CD4-positive, alpha-beta T cell treated with Interleukin-15 for 4 hours (primary cell): ENCODE data around the gene ADAMTS1.

Source experiments
- DNase-seq: peaks from one replicate; pipeline ENCODE4 v3.0.0-alpha.2; 2020; ENCODE audit warnings: low spot score

The ADAMTS1 gene

DNA sequence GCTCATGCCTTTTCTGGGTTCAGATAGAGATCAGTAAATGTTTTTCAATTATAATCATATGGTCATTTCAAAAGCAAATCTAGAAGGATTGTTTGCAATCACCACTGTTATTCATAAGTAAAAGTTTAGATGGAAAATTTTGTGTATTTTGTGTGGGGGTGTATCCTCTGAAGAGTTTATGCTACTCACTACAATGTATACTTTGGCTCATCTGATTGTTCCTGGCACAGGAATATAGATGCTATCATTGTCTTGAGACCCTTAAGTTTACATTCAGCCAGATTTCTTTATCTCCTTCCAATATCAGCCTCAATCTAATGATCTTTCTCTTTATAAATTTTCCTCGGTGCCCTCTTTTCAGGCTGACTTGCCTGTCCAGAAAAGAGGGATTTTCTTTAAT lies 33.0 kb downstream of the ADAMTS1 start:
- DNase-seq: no peak

DNA sequence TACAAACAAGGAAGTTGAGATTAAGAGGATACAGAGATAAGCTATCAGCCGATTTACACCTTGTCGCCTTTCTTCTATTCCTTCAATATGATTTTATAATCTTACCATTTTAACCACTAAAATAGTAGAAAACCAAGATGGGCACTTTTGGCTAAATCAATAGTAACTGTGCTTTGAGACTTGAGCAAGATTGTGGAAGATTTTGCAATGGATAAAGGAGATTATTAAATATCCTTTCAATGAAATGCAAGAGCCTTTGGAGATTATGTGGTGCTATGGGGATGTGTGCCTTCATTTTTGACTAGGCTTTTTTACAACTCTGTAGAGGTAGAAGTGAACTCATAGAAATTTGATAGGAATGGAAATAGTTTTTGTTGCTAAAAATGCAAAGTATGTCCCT lies 33.7 kb downstream of the ADAMTS1 start:
- no peak for DNase-seq

- no peak for DNase-seq
These were observed 34.4 kb downstream of the ADAMTS1 start for GRCh38 chr21:26810676-26811415.

DNA sequence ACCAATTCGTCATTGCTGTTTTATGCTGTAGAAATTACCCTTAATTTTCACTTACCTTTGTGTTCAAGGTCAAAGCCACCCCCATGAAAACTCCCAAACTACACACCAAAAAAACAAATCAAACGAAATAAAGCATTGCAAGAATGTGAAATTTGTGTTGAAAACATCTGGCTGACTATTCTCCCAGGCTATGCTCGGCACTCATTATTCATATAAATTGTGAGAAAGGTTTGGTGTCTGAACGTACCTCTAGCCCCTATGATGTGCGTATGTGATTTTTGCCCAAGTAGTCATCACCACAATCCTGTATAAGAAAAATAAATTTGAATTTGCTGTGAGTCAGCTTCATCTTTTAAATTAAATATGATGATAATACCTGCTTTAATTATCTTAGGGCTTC lies 34.9 kb downstream of the ADAMTS1 start:
- no peak for DNase-seq

DNA sequence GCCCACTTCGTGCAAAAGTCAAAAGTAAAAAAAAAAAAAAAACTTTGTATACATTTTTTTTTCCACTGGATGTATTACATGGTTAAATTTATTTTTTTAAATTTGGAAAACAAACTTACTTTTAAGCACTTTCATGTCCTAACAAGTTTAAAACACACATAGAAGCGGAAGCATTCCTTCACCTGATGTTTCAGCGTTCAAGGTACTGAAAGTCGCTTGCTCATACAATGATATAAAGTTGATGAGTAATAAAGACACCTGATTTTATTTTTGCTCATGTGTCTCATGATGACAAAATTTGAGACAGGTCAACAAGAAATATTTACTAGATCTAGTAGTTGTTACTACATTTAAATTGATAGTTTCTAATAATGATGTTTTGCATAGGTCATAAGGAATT lies 35.5 kb downstream of the ADAMTS1 start:
- no peak for DNase-seq

- no peak for DNase-seq
These were observed 38.4 kb downstream of the ADAMTS1 start for GRCh38 chr21:26806801-26807295.

DNA sequence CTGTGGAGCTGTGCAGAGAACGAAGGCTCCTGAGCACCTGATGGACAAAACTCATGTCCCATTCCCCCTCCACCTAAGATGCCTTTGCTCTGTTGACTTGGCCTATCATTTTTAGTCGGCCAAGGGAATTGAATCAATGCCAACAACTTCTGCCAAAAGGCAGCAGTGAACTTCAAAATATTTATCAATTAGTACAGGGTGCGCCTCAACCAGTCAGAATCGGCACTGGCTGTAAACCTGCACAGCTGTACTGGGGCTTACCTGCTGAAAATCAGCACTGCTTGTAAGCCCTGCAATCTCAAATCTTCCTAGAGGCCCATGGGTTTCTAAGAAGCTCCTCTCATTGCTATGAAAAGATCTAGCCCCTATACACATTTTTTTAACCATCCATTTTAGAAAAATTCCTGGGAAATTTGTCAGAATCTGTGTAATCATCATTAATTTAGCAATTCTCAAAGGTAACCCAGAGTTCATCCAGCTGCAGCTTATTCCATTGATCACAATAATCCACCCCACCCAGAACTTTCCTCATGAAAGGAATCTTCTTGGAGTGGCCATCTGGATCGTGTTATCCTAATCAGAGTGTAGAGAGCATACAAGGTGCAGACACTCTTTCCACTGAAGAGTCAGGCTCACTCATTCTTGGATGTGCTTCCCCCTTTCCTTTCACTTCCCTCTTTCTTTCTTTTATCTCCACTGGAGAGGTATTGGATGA lies 40.2 kb downstream of the ADAMTS1 start:
- DNase-seq: no peak

DNA sequence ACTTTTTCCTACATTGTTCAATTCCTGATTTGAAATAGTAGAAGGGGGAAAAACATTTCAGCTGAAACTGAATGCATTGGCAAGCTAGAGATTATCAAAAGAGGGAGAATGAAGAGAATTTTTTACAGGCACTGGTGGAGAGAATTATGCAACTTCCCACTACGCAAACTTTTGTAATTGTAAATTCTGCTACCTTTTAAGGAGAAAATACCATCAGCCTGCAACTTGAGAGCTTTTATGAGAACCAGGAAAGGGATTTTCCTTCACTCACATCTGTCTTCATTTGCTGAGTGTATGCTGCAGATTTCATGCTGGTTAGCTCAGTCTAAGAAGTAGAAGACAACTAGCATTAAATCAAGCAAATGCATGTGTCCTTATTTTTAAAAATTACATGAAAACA lies 43.7 kb downstream of the ADAMTS1 start:
- no peak for DNase-seq

DNA sequence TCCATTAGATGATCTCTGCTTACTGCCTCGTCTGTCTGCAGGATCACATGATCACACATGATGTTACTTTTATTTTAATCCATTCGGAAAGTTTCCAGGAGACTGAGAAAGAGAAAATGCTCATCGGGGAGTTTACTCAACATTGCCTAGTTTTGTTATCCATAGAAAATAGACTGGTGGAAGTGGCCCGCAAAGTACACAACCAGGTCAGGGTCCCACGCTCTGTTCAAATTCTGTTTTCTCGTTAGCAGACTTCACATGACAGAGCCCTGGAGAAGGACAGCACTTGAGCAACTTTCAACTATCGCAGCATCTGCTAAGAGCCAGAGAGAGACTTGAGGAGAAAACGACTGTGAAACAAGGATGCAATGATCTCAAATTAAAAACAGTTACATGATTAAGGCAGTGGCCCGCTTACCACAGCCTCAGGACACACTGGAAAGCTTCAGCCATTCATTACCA lies 44.2 kb downstream of the ADAMTS1 start:
- no peak for DNase-seq

GRCh38 chr21:26800455-26800854 lies 44.8 kb downstream of the ADAMTS1 start:
- DNase-seq: no peak

DNA sequence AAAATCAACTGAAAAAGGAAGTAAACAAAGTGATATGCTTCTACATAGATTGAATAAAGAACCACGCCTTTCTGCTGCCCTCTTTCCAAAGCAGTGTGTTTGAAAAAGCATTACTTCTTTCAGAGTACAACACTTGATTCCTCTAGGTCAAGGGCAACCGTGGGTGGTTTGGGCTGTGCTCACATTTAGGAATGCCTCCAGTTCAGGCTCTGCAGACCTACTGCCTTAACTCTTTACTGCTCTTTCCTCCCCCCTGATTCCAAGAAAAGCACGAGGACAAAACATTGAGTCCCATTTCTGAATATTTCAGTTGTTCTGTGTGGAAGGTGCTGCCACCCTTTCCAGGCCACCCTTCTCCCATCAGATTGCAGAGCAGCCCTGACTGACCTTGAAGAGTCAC lies 45.2 kb downstream of the ADAMTS1 start:
- no peak for DNase-seq

DNA sequence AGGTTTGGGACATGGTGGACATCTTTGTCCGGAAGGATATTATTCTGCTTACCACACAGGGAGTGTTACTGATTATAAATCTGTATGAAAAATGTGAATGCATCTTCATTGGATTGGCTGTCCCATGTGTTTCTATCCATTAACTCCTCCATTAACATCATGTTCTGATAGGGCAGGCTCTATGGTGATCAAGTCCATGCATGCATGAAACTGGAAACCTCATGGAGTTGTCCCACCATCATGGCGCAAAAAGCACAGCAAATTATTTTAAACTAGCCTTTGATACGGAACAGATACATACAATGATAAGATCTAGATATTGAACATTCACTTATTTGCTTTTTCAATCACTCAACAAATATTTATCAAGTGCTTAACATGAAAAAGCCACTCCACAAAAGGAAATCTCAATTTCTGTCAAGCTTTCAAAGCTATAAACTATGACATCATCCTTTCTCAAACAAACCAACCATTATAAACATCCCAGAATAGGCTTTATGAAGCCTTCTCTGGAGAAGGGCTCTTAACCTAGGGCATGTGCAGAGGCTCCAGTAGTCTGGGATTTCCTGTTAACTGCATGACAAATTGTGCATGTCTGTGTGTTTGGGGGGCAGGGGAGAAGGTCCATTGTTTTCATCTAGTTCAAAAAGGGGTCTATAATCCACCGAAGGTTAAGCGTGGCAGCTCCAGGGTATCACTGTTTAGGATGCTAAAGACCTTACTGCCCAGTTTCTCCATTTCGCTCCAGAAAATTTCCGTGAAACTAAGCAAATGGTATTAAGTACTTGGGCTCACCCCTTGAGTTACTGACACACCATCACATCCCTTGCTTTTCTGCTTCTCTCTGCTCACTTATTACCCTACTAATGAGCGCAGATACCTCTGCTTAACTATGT lies 46.1 kb downstream of the ADAMTS1 start:
- DNase-seq: no peak

GRCh38 chr21:26797878-26798456 lies 47.2 kb downstream of the ADAMTS1 start:
- no peak for DNase-seq

DNA sequence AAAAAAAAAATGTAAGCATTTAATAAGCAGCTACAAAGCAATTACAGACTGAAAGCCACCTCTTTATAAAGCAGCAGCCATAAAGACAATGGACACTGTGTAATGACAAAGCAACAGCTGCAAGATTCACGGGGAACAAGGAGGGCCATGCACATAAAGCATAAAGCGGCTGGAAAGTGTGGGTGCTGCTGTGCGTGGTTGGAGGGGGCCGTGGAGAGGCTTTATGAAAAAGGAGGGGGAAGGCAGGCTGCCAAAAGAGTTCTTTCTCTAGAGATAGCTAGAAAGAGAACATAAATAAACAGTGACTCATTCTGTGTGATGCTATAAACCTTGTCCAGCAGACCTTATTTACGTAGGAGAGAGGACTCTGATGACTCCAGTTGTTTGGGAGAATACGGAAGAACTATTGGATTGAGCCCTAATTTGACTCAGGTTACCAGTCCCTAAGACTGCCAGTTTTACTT lies 49.3 kb downstream of the ADAMTS1 start:
- DNase-seq: no peak

- no peak for DNase-seq
These were observed 49.8 kb downstream of the ADAMTS1 start for GRCh38 chr21:26795412-26795805.

GRCh38 chr21:26794597-26795411 lies 50.4 kb downstream of the ADAMTS1 start:
- DNase-seq: no peak

DNA sequence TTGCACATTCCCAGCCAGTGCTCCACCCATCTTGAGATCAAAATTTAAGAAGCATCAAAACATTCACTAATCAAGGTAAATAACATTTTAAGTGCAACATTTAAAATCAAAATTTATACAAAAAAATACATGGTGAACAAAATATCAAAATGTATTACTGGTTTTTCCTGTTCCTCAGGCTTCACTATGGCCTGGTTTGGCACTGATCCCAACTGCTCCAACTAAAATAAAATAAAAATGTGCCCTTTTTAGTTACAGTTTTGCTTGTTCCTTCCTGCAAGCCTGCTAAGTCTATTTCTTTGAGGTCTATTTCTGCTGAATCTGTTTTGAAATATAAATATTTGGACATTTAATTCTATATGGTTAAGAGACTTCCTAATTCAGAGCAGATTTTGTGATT lies 54.9 kb downstream of the ADAMTS1 start:
- DNase-seq: no peak

DNA sequence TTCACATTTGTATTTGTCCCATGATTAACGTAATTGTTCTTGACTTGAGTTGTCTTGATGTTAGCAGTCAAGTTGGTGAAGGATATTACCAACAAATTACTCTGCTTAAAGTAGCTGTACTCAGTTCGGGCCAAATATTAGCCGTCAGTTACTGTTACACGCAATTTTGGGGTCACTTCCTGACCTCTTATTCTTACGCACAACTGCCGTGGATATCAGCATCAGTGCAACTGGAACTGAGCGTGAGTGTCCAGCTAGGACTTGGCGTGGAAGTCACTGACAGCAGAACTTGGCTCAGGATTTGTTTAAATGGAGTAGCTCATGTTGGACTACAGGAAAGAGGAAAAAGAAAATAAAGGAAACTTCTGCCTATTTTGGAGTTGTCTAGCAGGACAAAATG lies 56.4 kb downstream of the ADAMTS1 start:
- DNase-seq: no peak
